ENCODE results near the gene SPC24.
"Not testable (repeated sequence)": the region's sequence is repeated elsewhere in the genome, so short reads cannot be mapped to it uniquely, and the experiment has no call there.

SPC24 gene

DNA sequence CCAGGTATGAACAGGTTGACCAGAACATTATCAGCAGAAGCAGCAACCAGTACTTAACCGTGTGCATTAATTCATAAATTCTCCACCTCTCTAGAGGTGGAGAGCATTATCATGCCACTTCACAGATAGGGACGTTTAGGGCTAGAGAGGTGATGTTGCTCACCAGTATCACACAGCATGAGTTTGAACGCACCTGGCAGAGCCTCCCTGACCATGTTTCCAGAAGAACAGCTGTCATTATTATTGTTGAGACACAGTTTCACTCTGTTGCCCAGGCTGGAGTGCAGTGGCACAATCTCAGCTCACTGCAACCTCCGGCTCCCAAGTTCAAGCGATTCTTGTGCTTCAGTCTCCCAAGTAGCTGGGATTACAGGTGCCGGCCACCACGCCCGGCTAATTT is 34.9 kb upstream of the SPC24 start:
- no peak overlapping the region for H3K4me3 ChIP-seq (ENCODE audit: low read depth, low read length)
- H3K4me1 ChIP-seq (ENCODE audit: control insufficient read depth, insufficient read depth, low read length), result no peaks in the 10 kb centered on the region
- H3K36me3 ChIP-seq (ENCODE audit: control insufficient read depth, insufficient read depth, low read length), result peaks cover 59% of the 10 kb centered on the region
- no peaks in the 10 kb centered on the region for H3K27me3 ChIP-seq (ENCODE audit: control insufficient read depth, insufficient read depth, low read length)
- H3K27ac ChIP-seq (ENCODE audit: low read depth, low read length), result no peak overlapping the region
- H3K9ac ChIP-seq (ENCODE audit: low read depth, low read length), result no peak overlapping the region
- no peaks in the 10 kb centered on the region for H3K9me3 ChIP-seq (ENCODE audit: control insufficient read depth, insufficient read depth, low read length)

DNA sequence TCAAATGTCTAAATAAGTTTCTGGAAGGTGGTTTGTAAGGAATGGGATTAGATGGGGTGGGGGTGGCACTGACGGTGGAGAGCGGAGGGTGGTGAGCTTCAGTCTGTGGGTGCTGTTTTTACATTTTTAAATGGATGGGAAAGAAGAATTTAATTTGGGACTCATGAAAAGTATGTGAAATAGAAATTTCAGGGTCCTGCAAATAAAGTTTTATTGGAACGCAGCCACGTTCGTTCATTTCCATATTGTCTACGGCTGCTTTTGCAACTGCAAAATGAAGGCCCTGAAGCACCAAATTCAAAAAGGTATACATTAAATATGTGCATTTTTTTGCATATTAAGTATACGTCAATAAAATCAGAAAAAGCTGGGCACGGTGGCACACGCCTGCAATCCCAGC is 31.9 kb upstream of the SPC24 start:
- H3K9ac ChIP-seq (ENCODE audit: low read depth, low read length), result no peak overlapping the region
- H3K9me3 ChIP-seq (ENCODE audit: control insufficient read depth, insufficient read depth, low read length), result no peaks in the 10 kb centered on the region
- H3K4me1 ChIP-seq (ENCODE audit: control insufficient read depth, insufficient read depth, low read length), result no peaks in the 10 kb centered on the region
- H3K4me3 ChIP-seq (ENCODE audit: low read depth, low read length), result no peak overlapping the region
- H3K36me3 ChIP-seq (ENCODE audit: control insufficient read depth, insufficient read depth, low read length), result peaks cover 39% of the 10 kb centered on the region
- no peak overlapping the region for H3K27ac ChIP-seq (ENCODE audit: low read depth, low read length)
- H3K27me3 ChIP-seq (ENCODE audit: control insufficient read depth, insufficient read depth, low read length), result no peaks in the 10 kb centered on the region

DNA sequence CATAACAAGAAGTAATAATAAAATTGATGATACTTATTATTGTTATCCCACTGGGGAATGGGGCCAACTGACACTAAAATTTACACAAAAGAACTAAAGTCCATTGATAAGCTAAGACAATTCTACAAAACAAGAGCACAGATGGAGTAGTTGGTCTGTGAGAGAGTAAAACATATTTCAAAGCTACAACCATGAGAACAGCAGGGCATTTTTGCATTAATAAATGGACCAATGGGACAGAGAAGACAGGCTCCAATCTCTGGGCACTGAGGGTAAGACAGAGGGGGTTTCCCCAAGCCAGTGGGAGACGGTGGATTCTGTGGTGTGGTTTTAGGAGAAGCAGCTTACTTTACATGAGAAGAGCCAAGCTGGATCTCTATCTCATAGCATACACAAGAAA is 27.4 kb upstream of the SPC24 start:
- Histone ChIP-seq H3K4me1 (ENCODE audit: control insufficient read depth, insufficient read depth, low read length) (no peaks in the 10 kb centered on the region), H3K9ac (ENCODE audit: low read depth, low read length) (no peak overlapping the region), H3K9me3 (ENCODE audit: control insufficient read depth, insufficient read depth, low read length) (no peaks in the 10 kb centered on the region), H3K27me3 (ENCODE audit: control insufficient read depth, insufficient read depth, low read length) (no peaks in the 10 kb centered on the region), H3K27ac (ENCODE audit: low read depth, low read length) (no peak overlapping the region), H3K4me3 (ENCODE audit: low read depth, low read length) (no peak overlapping the region), H3K36me3 (ENCODE audit: control insufficient read depth, insufficient read depth, low read length) (peaks cover 20% of the 10 kb centered on the region)

DNA sequence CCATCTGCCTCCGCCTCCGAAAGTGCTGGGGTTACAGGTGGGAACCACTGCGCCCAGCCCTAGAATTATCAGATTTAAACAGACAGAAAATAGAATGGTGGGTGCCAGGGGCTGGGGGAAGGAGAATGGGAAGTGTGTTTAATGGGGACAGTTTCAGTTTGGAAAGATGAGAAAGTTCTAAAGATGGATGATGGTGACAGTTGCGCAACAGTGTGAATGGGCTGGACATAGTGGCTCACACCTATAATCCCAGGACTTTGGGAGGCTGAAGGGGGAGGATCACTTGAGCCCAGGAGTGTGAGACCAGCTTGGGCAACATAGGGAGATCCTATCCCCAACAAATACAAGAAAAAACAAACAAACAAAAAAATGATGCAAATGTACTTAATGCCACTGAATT is 25.9 kb upstream of the SPC24 start:
- H3K36me3 ChIP-seq (ENCODE audit: control insufficient read depth, insufficient read depth, low read length), result peaks cover 19% of the 10 kb centered on the region
- H3K27ac ChIP-seq (ENCODE audit: low read depth, low read length), result no peak overlapping the region
- no peak overlapping the region for H3K4me3 ChIP-seq (ENCODE audit: low read depth, low read length)
- no peaks in the 10 kb centered on the region for H3K27me3 ChIP-seq (ENCODE audit: control insufficient read depth, insufficient read depth, low read length)
- H3K9me3 ChIP-seq (ENCODE audit: control insufficient read depth, insufficient read depth, low read length), result no peaks in the 10 kb centered on the region
- no peak overlapping the region for H3K9ac ChIP-seq (ENCODE audit: low read depth, low read length)
- H3K4me1 ChIP-seq (ENCODE audit: control insufficient read depth, insufficient read depth, low read length), result no peaks in the 10 kb centered on the region

DNA sequence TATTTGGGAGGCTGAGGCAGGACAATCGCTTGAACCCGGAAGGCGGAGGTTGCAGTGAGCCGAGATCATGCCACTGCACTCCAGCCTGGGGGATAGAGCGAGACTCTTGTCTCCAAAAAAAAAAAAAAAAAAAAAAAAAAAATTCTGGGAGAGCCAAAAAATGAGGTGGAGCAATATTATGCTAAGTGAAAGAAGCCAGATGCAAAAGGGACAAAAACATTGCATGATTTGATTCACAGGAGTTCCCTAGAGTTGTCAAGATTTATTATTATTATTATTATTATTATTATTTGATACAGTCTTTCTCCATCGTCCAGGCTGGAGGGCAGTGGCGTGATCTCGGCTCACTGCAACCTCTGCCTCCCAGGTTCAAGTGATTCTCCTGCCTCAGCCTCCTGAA is 25.4 kb upstream of the SPC24 start:
- not testable (repeated sequence) for H3K4me3 ChIP-seq (ENCODE audit: low read depth, low read length); H3K27ac ChIP-seq (ENCODE audit: low read depth, low read length); H3K4me1 ChIP-seq (ENCODE audit: control insufficient read depth, insufficient read depth, low read length); H3K9me3 ChIP-seq (ENCODE audit: control insufficient read depth, insufficient read depth, low read length); H3K9ac ChIP-seq (ENCODE audit: low read depth, low read length); H3K27me3 ChIP-seq (ENCODE audit: control insufficient read depth, insufficient read depth, low read length)
- peaks cover 25% of the 10 kb centered on the region for H3K36me3 ChIP-seq (ENCODE audit: control insufficient read depth, insufficient read depth, low read length)

DNA sequence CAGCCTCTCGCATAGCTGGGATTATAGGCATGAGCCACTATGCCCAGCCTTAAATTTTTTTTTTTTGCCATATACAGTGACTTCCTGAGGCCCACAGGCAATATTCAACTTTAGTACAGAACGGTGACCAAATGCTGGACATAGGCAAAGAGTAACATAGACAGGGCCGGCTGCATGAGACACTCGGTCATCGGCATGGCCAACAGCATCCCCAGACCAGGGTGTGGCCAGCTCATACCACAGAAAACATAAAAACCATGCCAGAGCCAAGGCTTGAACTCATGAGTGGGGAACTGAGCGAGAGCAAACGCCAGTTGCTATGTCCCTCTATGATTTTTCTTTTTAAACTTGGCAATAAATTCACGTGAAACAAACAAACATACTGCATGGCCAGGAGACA is 24.8 kb upstream of the SPC24 start:
- Histone ChIP-seq H3K27me3 (ENCODE audit: control insufficient read depth, insufficient read depth, low read length) (no peaks in the 10 kb centered on the region), H3K9me3 (ENCODE audit: control insufficient read depth, insufficient read depth, low read length) (no peaks in the 10 kb centered on the region), H3K4me1 (ENCODE audit: control insufficient read depth, insufficient read depth, low read length) (no peaks in the 10 kb centered on the region), H3K36me3 (ENCODE audit: control insufficient read depth, insufficient read depth, low read length) (peaks cover 24% of the 10 kb centered on the region), H3K4me3 (ENCODE audit: low read depth, low read length) (no peak overlapping the region), H3K9ac (ENCODE audit: low read depth, low read length) (no peak overlapping the region), H3K27ac (ENCODE audit: low read depth, low read length) (no peak overlapping the region)

DNA sequence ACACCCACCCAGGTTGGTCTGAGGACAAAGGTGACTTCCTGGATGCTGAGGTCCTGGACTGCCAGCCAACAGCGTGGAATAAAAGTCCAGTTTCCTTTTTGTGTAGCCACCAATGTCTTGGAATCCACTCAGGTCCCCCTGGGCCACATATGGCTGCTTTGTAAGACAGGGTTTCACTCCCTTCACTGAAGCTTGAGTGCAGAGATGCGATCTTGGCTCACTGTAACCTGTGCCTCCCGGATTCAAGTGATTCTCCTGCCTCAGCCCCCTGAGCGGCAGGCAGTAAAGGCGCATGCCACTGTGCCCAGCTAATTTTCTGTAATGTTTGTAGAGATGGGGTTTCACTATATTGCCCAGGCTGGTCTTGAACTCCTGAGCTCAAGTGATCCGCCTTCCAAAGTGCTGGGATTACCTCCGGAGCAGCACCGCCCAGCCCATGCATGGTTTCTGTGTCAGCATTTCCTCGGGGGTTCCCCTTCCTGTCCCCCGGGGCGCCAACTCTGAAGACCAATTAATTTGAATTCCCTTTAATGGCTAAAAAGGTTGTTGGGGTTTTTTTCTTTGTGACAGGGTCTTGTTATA is 24.2 kb upstream of the SPC24 start:
- Histone ChIP-seq H3K9me3 (ENCODE audit: control insufficient read depth, insufficient read depth, low read length) (no peaks in the 10 kb centered on the region), H3K9ac (ENCODE audit: low read depth, low read length) (no peak overlapping the region), H3K4me1 (ENCODE audit: control insufficient read depth, insufficient read depth, low read length) (no peaks in the 10 kb centered on the region), H3K4me3 (ENCODE audit: low read depth, low read length) (no peak overlapping the region), H3K27ac (ENCODE audit: low read depth, low read length) (no peak overlapping the region), H3K27me3 (ENCODE audit: control insufficient read depth, insufficient read depth, low read length) (no peaks in the 10 kb centered on the region), H3K36me3 (ENCODE audit: control insufficient read depth, insufficient read depth, low read length) (peaks cover 25% of the 10 kb centered on the region)

DNA sequence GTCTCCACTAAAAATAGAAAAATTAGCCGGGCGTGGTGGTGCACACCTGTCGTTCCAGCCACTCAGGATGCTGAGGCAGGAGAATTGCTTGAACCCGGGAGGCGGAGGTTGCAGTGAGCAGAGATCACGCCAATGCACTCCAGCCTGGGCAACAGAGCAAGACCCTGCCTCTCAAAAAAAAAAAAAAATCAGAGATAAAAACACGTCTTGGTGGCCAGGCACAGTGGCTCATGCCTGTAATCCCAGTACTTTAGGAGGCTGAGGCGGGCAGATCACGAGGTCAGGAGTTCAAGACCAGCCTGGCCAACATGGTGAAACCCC is 23.5 kb upstream of the SPC24 start:
- not testable (repeated sequence) for H3K27ac ChIP-seq (ENCODE audit: low read depth, low read length); H3K4me3 ChIP-seq (ENCODE audit: low read depth, low read length); H3K27me3 ChIP-seq (ENCODE audit: control insufficient read depth, insufficient read depth, low read length); H3K9ac ChIP-seq (ENCODE audit: low read depth, low read length); H3K9me3 ChIP-seq (ENCODE audit: control insufficient read depth, insufficient read depth, low read length); H3K4me1 ChIP-seq (ENCODE audit: control insufficient read depth, insufficient read depth, low read length)
- H3K36me3 ChIP-seq (ENCODE audit: control insufficient read depth, insufficient read depth, low read length), result peaks cover 32% of the 10 kb centered on the region

DNA sequence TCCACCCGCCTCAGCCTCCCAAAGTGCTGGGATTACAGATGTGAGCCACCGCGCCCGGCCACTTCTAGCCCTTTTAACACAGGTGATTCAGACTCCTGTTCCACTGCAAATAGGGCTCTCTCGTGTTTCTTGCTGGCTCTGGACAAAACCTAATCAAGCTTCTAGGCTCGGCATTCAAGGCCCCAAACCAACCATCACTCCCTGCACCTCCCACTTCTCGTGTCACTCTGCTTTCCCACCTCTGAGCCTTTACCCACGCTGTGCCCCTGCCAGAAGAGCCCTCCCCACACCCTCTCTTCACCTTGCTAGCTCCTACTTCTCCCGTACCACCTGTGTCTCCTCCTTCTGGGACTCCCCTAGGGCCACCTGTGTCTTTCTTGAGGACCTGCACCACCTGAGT is 22.0 kb upstream of the SPC24 start:
- Histone ChIP-seq H3K4me3 (ENCODE audit: low read depth, low read length) (no peak overlapping the region), H3K9me3 (ENCODE audit: control insufficient read depth, insufficient read depth, low read length) (no peaks in the 10 kb centered on the region), H3K4me1 (ENCODE audit: control insufficient read depth, insufficient read depth, low read length) (no peaks in the 10 kb centered on the region), H3K27ac (ENCODE audit: low read depth, low read length) (no peak overlapping the region), H3K27me3 (ENCODE audit: control insufficient read depth, insufficient read depth, low read length) (no peaks in the 10 kb centered on the region), H3K9ac (ENCODE audit: low read depth, low read length) (no peak overlapping the region), H3K36me3 (ENCODE audit: control insufficient read depth, insufficient read depth, low read length) (peaks cover 47% of the 10 kb centered on the region)

DNA sequence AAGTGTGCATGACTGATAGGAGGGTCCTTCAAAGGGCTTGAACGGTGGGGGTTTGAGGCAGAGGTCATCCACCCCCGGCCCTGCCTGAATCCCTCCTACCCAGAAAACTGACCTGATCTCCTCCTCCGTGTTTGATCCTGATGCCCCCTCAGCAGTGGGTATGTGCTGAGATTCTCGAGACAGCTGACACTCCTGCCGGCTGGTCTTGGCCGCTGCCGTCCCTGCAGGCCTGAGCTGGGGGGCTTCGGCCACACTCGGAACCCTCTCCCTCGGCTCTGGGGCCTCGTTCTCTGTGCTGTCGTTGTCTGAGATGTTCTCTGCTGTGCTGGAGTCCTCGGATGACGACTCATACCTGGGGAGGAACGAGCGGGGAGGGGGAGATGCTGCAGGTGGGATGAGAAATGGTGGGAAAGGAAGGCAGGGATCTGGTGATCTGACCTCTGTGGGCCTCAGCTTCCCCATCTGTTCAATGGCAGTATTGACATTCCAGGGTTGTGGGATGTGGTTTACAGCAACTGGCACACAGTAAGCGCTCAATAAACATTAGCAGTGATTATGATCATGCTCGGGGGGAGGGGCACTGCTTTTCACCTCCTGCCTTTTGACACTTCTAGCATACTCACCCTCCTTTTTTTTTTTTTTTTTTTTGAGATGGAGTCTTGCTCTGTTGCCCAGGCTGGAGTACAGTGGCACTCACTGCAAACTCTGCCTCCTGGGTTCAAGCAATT is 21.0 kb upstream of the SPC24 start:
- H3K36me3 ChIP-seq (ENCODE audit: control insufficient read depth, insufficient read depth, low read length), result peaks cover 51% of the 10 kb centered on the region
- no peaks in the 10 kb centered on the region for H3K9me3 ChIP-seq (ENCODE audit: control insufficient read depth, insufficient read depth, low read length)
- H3K27ac ChIP-seq (ENCODE audit: low read depth, low read length), result no peak overlapping the region
- H3K27me3 ChIP-seq (ENCODE audit: control insufficient read depth, insufficient read depth, low read length), result no peaks in the 10 kb centered on the region
- H3K9ac ChIP-seq (ENCODE audit: low read depth, low read length), result no peak overlapping the region
- no peak overlapping the region for H3K4me3 ChIP-seq (ENCODE audit: low read depth, low read length)
- H3K4me1 ChIP-seq (ENCODE audit: control insufficient read depth, insufficient read depth, low read length), result no peaks in the 10 kb centered on the region

DNA sequence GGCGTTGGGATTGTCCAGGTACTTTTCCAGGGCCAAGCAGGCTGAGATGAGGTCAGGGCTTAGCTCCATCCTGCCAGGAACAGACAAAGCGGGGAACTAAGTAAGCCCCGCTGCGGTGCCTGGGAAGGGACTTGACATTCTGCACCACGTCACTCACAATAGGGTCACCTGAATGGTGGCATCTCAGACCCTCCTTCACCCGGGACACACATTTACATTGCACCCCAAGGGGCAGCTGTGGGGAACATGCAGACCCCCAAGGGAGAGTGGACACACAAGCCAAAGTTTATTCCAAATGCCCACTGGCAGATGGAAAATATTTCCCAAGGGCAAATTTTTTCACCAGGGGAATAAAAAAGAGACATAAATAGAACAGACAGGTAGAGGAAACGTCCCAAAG is 20.3 kb upstream of the SPC24 start:
- Histone ChIP-seq H3K27me3 (ENCODE audit: control insufficient read depth, insufficient read depth, low read length) (no peaks in the 10 kb centered on the region), H3K4me1 (ENCODE audit: control insufficient read depth, insufficient read depth, low read length) (no peaks in the 10 kb centered on the region), H3K9me3 (ENCODE audit: control insufficient read depth, insufficient read depth, low read length) (no peaks in the 10 kb centered on the region), H3K9ac (ENCODE audit: low read depth, low read length) (no peak overlapping the region), H3K36me3 (ENCODE audit: control insufficient read depth, insufficient read depth, low read length) (peaks cover 51% of the 10 kb centered on the region), H3K4me3 (ENCODE audit: low read depth, low read length) (no peak overlapping the region), H3K27ac (ENCODE audit: low read depth, low read length) (no peak overlapping the region)
